PFSK-1 (cell line): ENCODE results near the gene TMEM14C.

ENCODE experiments used
- FOXP2 ChIP-seq: optimal IDR thresholded peaks from 2 replicates; pipeline ENCODE3; 2011; ENCODE audit warnings: borderline replicate concordance, control low read depth, inconsistent platforms; ENCODE audit not compliant: insufficient read depth; ENCODE audit errors: extremely low read length, extremely low read depth
- POLR2AphosphoS5 ChIP-seq: IDR thresholded peaks from 2 replicates; pipeline ENCODE4 v1.6.1; 2012; ENCODE audit warnings: low read depth, mild to moderate bottlenecking, control low read depth, low read length, moderate library complexity
- SIN3A ChIP-seq: IDR thresholded peaks from 2 replicates; pipeline ENCODE4 v1.6.1; 2012; ENCODE audit warnings: mild to moderate bottlenecking, low read length, moderate library complexity, borderline replicate concordance; ENCODE audit not compliant: insufficient read depth
- TAF1 ChIP-seq: IDR thresholded peaks from 2 replicates; pipeline ENCODE4 v1.6.1; 2012; ENCODE audit warnings: low read length, control low read depth, borderline replicate concordance; ENCODE audit not compliant: insufficient read depth
- TF ChIP-seq, protein P1 (sequence below), 2 experiments: IDR thresholded peaks; 2 replicates each; pipeline versions ENCODE4 v1.6.1 to v1.8.0; 2011 to 2012; ENCODE audit warnings: low read depth in 2 of 2, low read length in 2 of 2, control low read depth in 1 of 2, inconsistent platforms in 1 of 2, mild to moderate bottlenecking in 1 of 2, moderate library complexity in 1 of 2; ENCODE audit not compliant: insufficient read depth in 1 of 2

Gene TMEM14C

DNA sequence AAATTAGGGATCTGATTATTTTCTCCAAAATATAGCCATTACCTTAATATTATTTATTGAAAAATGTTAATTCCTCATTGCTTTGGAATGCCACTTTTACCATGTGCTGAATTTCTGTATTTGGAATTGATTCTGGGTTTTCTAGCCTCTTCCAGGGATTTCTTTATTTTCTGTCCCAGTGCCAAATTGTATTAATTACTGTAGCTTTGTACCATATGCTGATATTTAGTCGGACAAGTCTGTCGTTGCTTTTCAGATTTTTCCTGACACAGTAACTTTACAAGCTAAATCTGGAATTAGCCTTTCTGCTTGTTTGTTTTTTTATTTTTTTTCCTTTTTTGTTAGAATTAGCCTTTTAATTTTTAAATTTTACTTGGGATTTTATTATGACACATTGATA is 13.9 kb downstream of the TMEM14C start:
- TF ChIP-seq POLR2AphosphoS5: no peak
- TF ChIP-seq TAF1: no peak
- no peak for TF ChIP-seq FOXP2
- no peak for TF ChIP-seq SIN3A
- TF ChIP-seq, protein P1, sequence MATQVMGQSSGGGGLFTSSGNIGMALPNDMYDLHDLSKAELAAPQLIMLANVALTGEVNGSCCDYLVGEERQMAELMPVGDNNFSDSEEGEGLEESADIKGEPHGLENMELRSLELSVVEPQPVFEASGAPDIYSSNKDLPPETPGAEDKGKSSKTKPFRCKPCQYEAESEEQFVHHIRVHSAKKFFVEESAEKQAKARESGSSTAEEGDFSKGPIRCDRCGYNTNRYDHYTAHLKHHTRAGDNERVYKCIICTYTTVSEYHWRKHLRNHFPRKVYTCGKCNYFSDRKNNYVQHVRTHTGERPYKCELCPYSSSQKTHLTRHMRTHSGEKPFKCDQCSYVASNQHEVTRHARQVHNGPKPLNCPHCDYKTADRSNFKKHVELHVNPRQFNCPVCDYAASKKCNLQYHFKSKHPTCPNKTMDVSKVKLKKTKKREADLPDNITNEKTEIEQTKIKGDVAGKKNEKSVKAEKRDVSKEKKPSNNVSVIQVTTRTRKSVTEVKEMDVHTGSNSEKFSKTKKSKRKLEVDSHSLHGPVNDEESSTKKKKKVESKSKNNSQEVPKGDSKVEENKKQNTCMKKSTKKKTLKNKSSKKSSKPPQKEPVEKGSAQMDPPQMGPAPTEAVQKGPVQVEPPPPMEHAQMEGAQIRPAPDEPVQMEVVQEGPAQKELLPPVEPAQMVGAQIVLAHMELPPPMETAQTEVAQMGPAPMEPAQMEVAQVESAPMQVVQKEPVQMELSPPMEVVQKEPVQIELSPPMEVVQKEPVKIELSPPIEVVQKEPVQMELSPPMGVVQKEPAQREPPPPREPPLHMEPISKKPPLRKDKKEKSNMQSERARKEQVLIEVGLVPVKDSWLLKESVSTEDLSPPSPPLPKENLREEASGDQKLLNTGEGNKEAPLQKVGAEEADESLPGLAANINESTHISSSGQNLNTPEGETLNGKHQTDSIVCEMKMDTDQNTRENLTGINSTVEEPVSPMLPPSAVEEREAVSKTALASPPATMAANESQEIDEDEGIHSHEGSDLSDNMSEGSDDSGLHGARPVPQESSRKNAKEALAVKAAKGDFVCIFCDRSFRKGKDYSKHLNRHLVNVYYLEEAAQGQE (IDR thresholded peaks at IDR 0.05; ENCODE audit: insufficient read depth in 1 of 2, low read depth in 2 of 2, low read length in 2 of 2): no peak

DNA sequence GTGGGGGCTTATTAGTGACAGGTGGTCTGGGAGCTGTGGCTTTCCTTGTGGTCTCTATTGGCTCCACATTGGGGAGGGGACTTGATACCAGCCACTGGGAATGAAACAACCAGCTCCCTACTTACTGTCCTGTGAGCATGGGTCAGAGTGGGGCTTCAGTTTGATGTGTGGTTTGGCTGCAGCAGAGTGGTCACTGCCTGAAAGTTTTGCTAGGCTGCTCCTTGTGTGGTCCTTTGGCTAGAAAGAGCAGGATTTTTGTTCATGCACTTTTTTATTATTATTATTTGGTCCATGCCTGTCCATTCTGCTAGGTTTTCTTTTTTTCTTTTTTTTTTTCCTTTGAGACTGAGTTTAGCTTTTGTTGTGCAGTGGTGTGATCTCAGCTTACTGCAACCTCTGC is 17.2 kb downstream of the TMEM14C start:
- TF ChIP-seq POLR2AphosphoS5: no peak
- TF ChIP-seq TAF1: no peak
- no peak for TF ChIP-seq SIN3A
- TF ChIP-seq, protein P1 (IDR thresholded peaks at IDR 0.05; ENCODE audit: insufficient read depth in 1 of 2, low read depth in 2 of 2, low read length in 2 of 2): no peak
- TF ChIP-seq FOXP2: no peak

DNA sequence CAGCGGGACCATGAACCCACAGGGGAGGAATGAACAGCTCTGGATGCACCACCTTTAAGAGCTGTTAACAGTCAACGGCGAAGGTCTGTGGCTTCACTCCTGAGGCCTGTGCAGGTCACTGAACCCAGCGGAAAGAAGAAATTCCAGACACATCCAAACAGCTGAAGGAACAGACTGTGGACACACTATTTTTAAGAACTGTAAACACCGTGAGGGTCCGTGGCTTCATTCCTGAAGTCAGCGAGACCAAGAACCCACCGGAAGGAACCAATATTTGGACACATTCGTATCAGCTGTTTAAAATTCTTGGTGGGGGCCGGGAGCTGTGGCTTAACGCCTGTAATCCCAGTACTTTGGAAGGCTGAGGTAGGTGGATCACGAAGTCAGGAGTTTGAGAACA is 19.4 kb downstream of the TMEM14C start:
- no peak for TF ChIP-seq SIN3A
- TF ChIP-seq FOXP2: no peak
- TF ChIP-seq TAF1: no peak
- TF ChIP-seq, protein P1 (IDR thresholded peaks at IDR 0.05; ENCODE audit: insufficient read depth in 1 of 2, low read depth in 2 of 2, low read length in 2 of 2): no peak
- no peak for TF ChIP-seq POLR2AphosphoS5

DNA sequence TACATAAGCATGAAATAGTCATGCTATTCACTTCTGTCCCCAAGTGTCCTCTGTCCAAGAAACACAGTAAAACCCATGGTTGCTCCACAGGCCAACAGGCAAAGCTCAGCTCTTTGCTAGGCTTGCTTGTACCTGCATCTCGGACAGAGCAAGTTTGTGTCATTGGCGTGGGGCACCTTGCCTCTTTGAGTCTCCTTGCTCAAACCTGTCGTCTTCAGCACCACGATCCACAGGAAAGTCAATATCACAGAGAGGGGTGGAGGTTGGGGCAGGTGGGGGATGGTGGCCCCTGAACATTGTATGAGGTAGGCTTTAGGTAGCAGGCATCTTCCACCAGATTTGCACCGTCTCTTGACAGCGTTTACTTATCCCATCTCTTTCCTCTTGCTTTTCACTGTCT is 20.6 kb downstream of the TMEM14C start:
- no peak for TF ChIP-seq POLR2AphosphoS5
- TF ChIP-seq SIN3A: no peak
- no peak for TF ChIP-seq FOXP2
- TF ChIP-seq TAF1: no peak
- TF ChIP-seq, protein P1 (IDR thresholded peaks at IDR 0.05; ENCODE audit: insufficient read depth in 1 of 2, low read depth in 2 of 2, low read length in 2 of 2): no peak

DNA sequence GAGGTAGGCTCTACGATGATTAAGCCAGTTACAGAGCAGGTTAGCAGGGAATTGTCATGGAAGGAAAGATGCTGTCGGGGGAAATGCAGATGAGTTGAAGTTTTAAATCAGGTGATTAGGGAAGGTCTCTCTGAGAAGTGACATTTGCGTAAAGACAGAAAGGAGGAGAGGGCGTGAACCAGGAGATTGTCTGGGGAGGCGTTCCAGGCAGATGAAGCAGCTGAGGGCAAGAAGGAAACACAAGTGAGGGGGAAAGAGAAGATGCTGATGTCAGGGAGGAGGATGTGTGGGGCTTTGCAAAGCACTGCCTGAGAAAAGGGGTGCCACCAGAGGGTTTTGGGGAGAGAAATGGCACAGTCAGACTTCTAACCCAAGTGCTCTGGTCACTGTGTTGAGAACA is 22.2 kb downstream of the TMEM14C start:
- TF ChIP-seq TAF1 (no peak), POLR2AphosphoS5 (no peak), FOXP2 (no peak), SIN3A (no peak)
- TF ChIP-seq, protein P1 (IDR thresholded peaks at IDR 0.05; ENCODE audit: insufficient read depth in 1 of 2, low read depth in 2 of 2, low read length in 2 of 2): no peak
